ENCODE data around the gene PRR35.

Gene PRR35

DNA sequence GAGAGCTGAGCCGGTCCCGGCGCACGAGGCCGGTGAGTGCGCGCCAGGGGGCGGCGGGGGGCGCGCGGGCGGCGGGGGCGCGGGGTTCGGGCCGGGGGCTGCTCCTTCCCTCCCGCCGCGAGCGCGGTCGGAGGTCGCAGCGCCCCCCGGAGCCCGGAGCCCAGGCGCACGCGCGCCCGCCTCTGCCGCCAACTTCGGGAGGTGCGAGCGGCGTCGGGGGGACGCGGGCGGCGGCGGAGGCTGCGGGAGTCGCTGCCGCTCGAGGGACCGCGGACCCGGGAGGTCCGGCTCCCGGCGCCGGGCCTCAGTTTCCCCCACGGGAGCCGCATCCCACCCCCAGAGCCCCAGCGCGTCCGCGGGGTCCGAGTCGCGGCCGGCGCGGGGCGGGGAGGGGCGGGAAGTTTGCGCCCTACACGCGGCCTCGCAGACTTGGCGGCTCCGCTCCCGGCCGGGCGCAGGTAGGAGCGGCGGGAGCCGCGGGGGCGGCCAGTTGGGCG is at the start of gene PRR35:
Gene PRR35, plus strand, starts transcription at position 191 of the 497 bp plus-strand sequence. CDS start 2,901 bp downstream, outside the sequence.
- DNase-seq, result no peak

DNA sequence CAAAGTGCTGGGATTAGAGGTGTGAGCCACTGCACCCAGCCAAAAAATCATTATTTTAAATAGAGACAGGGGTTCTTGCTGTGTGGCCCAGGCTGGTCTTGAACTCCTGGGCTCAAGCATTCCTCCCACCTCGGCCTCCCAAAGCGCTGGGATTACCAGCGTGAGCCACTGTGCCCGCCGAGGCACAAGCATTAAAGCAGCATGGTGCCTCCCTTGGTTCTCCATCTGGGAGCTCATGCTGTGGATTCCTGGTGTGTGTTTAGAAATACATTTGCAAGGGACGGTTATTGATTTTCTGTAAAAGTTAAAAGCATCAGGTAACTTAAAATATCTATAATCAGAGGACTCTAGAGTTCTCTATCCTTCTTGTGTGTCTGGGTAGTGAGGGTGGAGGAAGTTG is 47.4 kb upstream of the PRR35 start:
- DNase-seq, result no peak

DNA sequence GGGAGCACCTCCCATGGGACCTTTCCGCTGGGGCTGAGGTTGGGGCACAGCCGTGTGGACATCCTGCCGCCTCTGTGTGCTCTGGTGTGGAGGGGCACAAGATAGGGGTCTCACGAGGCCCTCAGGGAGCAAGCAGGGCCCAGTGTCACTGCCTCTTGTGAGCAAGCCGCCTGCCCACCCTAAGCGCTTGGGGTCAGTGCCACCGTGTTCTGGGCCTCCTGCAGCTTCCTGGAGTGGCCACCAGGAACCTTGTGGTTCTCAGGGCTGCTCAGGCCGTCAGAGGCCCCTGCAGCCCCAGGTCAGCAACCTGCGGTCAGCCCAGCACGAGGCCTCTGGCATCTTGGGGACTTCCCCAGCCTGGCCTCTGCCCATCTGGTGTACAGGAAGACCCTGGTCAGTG is 46.2 kb upstream of the PRR35 start:
- no peak for DNase-seq

DNA sequence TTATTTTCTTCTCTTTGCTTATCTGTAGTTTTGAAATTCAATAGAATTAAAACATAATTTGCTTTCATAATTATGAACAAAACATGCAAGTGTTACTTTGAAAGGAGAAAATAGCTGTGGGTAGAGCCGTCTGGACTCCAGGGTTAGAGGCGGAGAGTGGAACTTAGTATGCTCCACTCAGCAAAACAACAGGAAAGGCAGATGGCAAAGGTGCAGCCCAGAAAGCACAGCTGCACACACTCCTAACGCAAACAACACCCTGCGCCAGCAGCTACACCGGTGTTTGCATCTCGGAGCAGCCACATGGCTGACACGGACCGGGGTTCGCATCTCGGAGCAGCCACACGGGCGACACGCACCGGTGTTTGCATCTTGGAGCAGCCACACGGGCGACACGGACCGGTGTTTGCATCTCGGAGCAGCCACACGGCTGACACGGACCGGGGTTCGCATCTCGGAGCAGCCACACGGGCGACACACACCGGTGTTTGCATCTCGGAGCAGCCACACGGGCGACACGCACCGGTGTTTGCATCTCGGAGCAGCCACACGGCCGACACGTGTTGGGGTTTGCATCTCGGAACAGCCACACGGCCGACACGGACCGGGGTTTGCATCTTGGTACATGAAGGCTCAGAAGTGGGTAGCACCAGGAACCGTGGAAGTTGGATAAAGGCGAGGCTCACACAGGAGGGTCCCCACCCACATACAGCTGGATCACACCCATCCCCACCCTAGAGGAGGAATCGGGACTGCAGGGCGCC is 44.8 kb upstream of the PRR35 start:
- DNase-seq, result no peak

DNA sequence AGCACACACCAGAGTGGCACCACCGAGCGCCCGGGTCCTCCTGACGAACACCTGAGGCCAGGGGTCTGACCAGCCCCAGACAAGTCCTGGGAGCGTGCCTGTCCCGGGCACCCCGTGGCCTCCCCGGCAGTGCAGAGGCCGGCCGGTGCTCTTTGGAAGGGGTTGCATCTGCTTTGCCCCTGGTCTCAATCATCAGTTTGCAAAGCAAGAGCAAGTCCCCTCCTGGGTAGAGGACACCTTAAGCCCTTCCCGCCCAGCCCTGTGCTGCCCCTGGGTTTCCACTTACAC is 44.3 kb upstream of the PRR35 start:
- no peak for DNase-seq

DNA sequence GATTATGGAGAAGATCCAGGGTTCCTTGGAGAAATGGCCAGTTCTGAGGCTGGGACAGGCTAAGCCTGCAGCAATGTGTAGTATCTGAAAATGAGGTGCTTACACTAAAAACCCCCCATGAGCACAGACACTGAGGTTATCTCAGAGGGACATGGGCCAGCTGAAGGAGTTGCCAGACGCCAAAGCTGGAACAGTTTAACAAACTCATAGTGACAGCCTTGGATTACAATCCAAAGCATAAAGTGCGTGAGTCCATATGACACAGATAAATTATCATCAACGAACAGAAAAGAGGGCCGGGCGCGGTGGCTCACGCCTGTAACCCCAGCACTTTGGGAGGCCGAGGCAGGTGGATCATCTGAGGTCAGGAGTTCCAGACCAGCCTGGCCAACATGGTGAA is 43.9 kb upstream of the PRR35 start:
- DNase-seq, result no peak

DNA sequence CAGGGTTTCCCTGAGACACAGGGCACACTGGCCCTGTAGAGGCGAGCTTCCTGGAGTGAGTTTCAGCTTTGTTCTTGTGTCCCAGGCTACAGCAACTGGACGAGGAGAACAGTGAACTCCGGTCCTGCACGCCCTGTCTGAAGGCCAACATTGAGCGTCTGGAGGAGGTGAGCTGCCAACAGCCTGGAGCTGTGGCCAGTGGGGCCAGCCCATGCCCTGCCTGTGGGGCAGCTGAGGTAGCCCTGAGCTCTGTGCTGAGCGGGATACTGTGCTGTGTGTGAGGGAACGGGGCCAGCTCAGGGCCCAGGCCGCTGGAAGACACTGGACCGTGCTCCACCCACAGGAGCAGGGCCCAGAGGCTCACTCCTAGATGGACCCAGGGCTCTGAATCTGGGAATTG is 41.3 kb upstream of the PRR35 start:
- DNase-seq, result no peak

DNA sequence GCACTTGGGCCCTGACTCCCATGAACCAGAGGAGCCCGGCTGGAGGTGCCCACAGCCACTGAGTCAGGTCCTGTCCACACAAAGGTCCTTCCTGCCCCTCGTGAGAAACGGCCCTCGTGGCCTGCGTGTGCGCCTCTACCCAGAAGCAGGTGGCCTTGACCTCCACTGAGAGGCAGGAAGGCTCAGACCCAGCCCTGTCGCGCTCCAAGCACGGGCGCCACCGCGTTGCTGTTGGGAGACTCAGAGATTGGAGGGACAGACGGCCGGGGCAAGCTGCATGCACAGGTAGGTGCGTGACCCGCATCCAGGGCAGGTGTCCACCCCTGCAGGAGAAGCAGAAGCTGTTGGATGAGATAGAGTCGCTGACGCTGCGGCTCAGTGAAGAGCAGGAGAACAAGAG is 40.8 kb upstream of the PRR35 start:
- no peak for DNase-seq

DNA sequence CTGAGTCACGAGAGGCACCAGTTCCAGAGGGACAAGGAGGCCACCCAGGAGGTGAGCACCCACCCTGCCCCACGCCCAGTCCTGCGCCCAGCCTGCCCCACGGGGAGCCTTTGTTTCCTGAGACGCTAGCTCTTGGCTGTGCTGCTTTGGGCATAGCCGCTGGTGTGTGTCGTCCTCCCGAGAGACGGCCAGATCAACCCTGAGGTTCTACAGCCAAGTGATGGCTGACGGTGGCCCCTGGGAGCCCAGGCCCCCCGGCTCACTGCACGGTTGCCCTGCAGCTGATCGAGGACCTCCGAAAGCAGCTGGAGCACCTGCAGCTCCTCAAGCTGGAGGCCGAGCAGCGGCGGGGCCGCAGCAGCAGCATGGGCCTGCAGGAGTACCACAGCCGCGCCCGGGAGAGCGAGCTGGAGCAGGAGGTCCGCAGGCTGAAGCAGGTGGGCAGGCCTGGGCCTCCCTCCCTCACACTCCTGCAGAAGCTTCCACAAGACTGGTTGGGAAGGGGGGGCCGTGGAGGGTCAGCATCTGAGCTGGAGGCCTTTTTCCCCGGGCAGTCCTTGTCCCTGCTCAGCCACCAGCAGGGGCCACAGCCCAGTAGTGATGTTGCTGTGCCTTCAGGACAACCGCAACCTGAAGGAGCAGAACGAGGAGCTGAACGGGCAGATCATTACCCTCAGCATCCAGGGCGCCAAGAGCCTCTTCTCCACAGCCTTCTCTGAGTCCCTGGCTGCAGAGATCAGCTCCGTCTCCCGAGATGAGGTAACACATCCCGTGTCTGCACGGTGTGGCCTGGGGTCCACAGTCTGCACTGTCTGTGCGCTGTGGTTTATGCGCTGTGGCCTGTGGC is 40.1 kb upstream of the PRR35 start:
- no peak for DNase-seq

DNA sequence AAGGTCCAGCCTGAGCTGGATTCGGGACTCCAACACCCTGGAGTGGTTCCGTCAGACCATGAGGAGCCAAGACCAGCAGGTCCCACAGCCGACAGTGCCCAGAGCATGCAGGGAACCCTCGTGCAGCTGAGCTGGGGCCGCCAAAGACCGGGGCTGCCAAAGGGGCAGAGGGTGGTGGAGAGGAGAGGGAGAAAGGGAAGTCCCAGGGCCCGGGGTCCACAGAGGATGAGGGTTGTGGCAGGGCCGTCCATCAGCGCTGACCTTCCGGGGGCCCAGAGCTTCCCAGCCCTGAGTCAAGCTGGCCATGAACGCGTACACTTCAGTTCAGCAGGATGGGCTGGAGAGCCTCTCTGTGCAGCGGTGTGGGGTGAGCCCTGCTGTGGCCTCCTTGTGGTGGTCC is 39.3 kb upstream of the PRR35 start:
- DNase-seq, result no peak

DNA sequence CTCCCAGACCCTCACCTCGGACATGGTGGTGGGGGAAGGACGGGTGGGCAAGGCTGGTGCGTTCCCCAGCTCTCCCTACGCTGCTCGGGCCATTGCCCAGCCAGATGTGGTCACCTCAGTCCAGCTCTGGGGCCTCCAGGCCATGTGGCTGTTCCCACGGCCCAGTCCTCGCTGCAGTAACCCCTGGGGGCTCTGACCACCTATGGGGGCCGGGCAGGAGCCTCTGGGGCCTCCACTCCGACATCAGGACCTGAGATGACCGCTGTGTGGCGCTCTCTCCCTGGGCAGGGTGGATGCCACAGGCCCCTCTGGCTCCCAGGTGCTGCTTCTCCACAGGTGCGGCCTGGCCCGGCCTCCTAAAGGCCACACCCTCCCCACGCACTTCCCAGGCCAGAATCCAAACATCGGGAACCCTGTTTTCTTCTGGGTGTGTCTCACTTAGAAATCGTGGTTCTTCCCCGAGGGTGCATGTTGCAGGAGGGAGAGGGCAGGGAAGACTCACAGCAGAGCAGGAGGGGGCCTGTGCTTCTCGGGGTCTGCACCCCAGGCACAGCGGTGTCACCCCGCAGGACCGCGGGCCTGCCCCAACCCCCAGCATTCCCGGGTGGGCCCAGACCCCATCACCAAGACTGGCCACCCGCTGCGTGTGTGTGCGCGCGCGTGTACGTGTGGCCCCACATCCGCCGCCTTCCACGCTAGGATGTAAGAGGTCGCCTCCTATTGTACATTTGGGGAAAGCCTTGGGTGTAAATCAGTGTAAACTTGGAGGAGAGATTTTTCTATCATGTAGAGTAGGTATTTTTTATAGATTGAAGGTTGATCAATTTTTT is 38.6 kb upstream of the PRR35 start:
- DNase-seq, result no peak

DNA sequence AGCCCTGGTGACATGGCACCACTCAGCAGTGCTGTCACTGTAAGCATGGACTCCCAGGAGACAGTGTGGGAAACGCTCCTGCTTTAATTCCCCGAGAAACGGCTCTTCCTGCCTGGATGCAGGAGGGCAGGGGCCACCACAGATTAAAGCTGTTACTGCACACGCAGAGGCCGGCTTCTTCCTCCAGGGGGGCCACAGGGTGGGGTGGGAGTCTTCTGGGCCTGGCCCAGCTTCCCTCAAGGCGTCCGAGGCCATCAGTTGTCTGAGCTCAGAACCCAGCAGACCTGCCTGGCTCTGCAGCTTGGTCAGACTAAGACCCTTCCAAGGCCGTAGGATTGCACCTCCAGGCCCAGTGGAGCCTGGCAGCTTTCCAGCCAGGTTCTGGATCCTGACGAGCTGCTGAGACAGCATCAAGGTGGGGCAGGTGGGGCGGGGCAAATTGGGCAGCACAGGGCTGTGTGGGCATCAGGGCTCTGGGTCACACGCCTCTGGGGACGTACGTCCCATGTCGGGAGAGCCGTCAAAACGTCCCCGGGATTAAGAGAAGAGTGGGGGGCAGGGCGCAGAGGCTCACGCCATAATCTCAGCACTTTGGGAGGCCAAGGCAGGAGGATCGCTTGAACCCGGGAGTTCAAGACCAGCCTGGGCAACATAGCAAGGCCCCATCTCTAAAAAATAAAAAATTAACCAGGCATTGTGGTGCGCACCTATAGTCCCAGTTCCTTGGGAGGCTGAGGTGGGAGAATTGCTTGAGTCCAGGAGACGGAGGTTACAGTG is 37.7 kb upstream of the PRR35 start:
- DNase-seq, result no peak

DNA sequence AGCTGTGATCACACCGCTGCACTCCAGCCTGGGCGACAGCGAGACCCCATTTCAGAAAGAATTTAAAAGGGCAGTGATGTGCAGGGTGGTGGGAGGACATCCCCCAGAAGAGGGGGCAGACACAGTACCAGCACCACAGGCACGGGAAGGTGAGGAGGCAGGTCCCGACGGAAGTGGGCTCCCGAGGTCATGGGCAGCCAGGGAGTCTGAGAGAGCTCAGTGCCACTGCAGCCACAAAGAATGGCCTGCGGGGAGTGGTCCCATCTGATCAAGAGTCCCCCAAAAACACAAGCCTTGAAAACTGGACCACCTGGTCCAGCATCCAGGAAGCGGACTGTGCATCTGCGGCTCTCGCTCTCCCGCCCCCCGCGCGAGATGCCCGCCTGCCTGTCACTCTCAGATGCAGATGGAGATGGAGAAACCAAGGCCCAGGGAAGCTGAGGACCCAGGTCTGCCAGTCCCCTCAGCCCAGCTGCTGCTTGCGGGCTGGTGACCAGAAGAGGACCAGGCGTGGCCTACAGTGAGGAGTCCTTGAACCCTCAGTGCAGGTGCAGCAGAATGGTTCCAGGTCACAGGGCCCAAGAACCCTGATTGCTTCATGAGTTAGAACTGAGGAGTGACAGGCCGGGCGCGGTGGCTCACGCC is 37.0 kb upstream of the PRR35 start:
- no peak for DNase-seq

DNA sequence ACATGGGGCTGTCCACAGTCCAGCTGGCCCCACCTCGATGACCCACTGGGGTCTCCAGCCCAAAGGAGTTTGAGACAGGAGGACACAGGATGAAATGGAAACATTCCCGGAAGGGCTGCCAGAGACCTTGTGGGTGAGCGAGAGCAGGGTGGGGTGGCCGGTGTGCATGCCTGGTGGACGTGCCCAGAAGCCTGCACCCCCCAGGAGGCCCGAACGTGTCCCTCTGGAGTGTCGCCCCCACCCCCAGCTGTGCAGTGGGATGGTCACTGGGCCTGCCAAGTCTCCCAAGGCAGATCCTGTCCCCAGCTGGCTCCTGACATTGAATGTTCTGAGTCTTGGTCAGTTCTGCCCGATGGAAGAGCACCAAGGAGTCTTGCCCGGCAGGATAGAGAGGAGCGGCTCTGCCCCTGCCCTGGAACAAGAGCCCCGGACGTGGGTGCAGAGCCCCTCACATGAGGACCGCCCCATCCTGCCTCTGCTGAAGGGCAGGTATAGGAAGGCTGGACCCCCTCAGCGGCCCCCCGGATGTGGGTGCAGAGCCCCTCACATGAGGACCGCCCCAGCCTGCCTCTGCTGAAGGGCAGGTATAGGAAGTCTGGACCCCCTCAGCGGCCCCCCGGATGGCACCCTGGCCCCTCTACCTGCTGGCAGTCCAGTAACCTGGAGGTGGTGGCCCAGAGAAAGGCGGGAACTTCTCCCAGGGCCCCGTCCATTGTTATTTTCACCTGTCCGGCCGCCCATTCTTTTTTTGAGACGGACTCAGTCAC is 35.7 kb upstream of the PRR35 start:
- DNase-seq, result no peak

DNA sequence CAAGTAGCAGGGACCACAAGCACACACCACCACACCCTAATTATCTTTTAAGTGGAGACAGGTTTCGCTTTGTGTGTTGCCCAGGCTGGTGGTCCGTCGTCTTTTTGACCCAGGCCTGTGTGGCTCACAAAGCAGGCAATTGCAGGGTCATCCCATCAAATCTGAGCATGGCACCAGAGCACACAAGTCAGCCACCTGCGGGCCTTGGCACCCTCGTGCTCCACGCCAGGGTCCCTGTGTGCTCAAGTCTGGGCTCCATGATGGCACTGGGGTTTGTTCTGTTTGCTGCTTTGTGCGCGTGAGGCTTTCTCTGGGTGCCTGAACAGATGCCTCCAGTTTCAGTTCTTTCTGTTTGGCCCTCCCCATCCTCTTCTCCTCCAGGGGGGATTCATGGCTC is 35.1 kb upstream of the PRR35 start:
- no peak for DNase-seq

DNA sequence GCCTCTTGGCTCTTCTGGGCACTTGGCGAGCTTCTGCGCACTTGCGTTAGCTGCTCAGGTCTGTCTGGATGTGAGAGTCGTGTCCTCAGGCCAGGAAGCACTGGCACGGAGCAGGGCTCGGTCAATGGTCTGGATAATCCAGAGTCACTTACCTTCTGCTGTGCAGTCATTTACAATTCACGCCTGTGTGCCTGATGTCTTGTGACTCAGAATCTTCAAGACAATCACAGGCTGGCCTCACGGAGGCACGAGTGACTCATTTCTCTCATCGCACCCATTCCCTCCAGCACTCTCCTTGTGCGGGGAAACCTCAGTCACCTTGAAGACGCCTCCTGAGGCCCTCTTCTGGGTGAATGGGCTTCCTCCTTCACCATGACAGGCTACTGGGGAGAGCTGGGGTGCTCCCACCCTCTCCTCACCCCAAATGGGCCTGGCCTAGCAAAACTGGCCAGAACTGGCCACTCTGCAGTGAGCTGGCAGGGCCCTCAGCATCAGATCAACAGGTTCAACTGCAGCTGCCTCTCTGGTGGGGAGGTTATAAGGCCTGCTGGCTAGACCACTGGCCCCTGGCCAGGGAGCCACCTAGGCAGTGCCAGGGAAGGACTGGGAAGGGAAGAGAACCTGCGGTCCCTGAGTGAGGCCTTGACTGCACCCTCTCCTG is 34.5 kb upstream of the PRR35 start:
- no peak for DNase-seq

DNA sequence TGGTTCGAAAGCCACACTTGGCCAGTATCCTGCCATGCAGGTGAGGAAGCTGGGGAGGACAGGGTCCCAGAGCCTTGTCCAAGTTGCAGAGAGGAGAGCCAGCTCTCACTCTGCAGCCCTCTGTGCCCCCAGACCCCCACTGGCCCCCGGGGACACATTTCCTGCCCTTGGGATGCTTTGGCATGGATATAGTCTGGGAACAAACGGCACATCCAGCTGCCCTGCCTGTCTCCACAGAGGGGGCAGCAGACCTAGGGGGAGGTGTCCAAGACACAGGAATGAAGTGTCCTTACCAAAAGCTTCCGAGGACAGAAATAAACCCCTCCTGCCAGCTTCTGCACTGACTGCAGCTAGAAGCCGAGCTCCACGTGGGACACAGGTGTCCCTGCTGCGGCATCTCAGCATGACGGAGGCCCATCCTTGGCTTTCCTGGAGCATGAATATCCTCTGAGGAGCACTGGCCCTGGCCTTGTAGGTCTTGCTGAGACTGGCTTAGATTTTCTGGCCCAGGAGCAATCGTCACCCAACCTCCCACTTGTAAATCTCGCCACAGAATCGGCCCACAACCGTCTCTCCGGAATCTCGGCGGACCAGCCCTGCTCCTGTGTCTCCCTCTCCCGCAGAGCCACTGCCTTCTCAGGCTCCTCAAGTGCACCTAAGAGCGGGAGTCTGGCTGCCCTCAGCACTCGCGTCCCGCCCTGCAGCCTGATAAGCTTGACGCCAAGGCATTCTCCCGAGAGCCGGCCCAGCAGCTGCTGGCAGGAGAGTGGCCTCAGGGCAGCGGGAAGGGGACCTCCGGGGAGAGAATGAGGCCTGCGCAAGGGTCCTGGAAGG is 33.8 kb upstream of the PRR35 start:
- peak; percentile 41 to 64 for DNase-seq

DNA sequence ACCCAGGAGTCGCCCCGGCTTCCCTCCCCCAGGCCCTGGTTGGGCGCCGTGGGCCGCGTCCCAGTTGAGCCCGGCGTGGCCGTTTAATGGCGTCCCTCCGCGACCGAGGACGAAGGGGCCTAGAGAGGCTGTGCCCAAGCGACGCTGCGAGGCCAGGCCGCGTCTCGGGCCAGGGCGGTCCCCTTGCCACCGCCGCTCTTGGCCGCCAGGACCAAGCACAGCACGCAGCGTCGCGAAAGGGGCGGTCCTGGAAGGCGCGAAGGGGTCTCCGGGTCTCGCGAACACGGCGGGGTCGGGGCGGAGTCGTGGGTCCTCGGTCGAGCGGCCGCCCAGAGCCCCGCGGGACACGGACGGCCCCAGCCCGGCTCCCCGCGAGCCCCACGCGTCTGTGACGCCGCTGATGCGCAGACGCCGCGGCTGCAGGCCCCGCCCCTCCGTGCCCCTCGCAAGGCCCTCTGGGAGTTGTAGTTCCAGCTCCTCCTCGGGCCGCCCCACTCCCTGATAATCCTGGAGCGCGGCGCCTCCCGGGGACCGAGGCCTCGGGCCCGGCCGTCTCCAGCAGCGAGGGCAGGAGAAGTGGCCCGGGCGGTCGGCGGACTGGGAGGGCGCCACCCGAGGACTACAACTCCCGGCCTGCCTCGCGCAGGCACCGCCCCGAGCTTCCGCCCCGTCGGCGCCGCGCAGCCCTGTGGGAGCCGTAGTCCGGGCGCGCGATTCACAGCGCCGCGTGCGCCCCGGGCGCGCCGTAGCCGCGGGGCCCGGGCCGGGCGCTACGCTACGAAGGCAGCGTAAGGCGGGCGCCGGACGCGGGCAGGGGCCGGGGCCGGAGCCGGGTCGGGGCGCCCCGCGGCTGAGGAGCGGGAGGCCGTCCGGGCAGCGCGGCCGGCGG is 32.9 kb upstream of the PRR35 start, which contains the start of gene CAPN15:
Gene CAPN15, plus strand, starts transcription at position 698 of the 889 bp plus-strand sequence. CDS start 19,127 bp downstream, outside the sequence.
- peak; percentile 89 to 97 for DNase-seq

All from NCI-H187 (cell line).